Superior temporal gyrus (tissue), 1 donor: Measurements from ENCODE around the gene LOX.

Experiments used
- DNase-seq: peaks from one replicate; pipeline ENCODE4 v3.0.0-alpha.2; 2016; ENCODE audit errors: extremely low spot score

LOX gene

DNA sequence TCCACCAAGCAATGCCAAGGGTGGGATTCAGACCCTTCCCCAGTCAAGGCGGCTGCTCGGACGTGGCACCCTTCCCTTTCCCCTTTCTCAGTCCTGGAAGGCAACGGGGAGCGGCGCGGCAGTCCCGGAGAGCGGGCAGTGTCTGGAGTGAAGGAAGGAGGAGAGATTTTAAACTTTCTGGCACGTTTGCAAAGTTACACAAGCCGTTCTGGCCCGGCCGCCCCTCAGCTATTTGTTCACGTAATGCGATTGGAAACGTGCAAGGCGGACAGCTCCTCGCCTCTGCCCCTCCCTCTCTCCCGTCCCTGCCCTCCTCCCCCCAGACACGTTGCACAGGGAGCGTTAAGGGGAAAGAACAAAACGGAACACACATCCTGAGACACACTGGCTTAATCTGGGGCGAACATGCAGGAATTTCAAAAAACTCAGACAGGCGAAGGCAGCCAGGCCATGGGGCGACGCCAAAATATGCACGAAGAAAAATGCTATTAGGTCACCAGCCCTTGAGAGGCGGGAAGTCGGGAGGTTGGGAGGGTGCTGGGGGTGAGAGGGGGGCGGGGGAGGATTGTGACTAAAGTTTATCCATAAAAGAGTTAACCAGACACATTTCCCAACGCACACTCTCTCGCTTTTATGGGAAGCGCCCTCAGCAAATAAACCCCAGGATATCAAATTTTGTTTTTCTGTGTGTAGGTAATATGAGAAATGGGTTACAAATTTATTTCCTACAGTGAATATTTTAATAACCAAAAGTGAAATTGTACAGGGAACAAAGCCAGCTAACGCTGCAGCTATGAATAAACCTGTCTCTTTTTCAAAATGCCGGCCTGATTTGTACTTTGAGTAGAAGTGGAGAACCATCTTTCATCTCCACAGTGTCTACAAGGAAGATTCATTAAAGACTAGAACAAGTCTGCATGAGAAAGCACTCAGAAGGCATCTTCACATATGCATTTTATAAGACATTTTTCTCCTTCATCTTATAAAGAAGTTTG is at the start of gene LOX:
LOX (minus strand) TSS at position 144 of the 995 bp plus-strand sequence. CDS start 274 bp downstream, outside the sequence.
- no peak for DNase-seq

DNA sequence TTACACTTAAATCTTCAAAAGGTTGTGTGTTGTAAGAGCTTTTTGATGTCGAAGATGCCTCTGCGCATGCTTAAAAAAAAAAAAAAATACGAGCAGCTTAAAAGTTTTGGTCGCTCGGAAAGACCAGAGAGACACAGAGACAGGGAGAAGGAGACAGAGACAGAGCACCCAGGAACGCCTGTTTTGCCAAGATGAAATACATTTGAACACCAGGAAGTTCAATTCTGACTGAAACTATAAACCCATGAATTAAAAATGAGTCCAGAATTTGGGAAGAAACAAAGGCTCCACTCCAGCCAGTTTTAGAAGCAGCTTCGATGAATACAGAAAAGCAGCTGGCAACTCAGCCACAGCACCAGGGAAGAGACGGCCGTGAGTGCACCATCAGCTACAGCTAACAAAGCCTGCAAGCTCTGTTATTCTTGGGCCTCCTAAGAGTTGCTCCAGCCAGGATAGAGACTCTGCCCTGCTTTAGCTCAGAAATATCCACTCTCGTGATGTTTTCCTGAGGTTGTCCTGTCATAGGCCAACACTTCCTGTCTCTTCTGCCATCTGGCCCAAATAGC is 48.8 kb upstream of the LOX start:
- DNase-seq = peak; percentile 61

DNA sequence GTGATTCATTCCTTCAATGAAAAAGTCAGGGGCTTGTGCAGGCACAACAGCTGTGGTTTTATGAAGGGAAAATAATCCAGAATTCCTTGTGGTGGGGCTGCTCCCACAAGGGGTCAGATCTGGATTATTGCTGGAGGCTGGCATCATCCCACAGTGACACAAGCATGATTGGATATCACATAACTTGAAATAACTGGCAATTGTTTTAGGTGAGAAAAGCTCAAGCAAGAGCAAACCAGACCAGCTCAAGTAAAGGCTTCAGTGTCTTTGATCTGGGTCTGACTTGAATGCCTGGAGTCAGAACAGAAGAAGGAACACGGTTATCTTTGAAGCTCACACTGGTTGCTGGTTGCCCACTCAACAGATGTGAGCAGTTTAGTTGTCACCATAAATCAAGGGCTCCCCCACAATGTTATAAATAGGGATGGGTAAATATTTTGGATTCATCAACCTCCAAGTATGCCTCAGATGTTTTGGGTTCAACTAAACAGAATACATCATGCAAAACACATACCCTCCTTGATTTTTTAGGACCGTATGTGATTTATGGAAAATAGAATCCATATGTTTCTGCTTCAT is 48.2 kb upstream of the LOX start:
- DNase-seq = no peak

DNA sequence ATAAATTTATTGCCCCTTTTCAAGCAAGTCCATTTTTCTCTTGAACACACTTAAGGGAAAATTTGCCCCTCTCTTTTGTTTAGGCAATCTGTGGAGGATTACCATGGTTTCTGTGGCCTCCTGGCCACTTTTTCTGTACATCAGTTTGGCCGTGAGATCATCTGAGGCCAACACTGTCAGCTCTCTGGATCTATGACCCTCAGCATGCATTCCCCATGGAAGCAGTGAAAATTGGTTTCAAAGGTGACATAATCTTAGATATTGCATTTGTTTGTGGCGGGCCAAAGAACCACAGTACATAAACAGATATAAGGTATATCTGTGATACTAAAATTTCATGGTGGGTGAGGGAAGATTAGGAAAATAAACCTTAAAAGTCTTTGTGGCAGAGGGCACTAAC is 46.7 kb upstream of the LOX start:
- no peak for DNase-seq

- no peak for DNase-seq
Observed at GRCh38 chr5:122121479-122122465, 43.7 kb upstream of the LOX start.

- no peak for DNase-seq
Observed at GRCh38 chr5:122120957-122121356, 42.9 kb upstream of the LOX start.

- DNase-seq = no peak
Observed at GRCh38 chr5:122120493-122120892, 42.4 kb upstream of the LOX start.

DNA sequence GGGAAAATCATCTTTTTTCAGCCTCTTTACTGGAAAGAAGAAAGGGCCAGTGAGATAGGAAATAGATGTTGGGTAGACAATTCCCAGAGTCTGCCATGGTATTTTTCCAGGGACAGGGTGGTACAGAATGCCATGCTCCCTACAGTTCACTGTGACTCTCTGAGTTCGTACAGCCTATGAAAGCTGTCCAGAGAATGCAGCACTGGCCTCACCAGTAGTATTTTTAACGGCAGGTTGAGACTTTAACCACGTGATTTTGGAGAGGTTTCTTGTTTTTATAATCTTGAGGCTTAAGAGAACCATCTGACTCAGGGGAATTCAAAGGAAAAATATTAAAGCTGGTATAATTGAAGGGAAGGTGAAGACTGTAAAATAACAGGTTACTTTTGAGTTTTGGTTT is 41.1 kb upstream of the LOX start:
- no peak for DNase-seq

DNA sequence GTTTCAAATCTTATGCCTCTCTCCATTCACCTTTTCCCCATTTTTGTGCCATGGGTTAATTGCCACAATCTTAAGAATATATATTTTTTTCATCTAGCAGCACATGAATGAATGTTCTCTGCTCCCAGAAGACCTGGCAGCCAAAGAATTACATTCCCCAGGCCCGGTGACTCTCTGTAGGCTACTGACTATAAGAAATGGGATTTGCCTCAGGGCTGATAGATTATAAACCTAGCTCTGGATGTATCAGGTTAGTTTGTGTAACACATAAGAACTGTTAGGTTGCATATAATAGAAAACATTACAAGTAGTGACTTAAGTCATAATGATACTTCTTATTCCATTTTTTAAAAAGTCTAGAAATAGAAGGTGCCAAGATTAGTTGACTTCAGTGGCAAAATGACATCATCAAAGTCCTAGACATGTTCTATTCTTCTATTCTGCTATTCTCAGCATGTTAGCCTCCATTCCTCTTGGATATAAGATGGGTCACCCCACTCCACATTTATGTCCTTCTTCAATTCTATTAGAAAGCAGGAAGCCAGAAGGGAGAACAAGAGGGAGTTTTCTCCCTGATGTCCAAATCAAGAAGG is 40.4 kb upstream of the LOX start:
- DNase-seq = no peak

DNA sequence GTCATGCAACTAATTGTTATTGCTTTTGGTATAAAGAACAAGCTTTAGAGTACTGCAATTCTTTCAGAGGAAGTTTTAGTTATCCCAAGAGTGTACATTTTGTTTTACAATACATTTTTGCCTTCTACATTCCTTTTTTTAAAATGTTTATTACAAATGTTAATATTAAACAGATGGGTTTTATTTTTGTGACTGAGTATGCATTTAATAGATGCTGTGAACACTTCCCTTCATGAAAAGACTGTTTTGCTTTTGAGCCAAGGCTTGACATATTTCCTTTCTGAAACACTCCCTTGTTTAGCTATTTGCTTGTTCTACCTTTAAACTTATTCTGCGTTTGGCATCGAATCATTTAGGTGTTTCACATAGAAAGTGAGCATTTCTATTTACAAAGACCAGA is 36.4 kb upstream of the LOX start:
- no peak for DNase-seq

- DNase-seq = no peak
Observed at GRCh38 chr5:122112733-122113558, 34.9 kb upstream of the LOX start.

DNA sequence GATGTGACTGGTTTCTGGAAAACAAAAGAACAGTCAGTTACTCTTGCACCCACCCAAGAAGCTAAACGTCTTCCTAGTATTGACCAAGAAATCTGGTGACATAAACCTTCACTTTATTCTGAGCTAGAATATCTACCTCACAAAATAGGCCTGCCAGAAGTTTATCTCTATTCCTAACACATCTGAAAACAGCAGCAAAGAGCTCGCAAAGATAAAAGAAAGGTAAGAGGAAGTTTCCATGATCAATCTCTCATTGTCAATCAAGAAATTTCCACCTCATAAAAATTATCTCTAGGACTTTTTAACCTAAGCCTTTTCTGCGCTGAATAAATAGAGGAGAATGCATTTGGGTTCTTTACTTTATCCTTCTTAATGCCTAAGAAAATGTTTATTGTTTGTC is 34.0 kb upstream of the LOX start:
- DNase-seq = no peak

- DNase-seq = no peak
Observed at GRCh38 chr5:122111460-122111859, 33.4 kb upstream of the LOX start.

DNA sequence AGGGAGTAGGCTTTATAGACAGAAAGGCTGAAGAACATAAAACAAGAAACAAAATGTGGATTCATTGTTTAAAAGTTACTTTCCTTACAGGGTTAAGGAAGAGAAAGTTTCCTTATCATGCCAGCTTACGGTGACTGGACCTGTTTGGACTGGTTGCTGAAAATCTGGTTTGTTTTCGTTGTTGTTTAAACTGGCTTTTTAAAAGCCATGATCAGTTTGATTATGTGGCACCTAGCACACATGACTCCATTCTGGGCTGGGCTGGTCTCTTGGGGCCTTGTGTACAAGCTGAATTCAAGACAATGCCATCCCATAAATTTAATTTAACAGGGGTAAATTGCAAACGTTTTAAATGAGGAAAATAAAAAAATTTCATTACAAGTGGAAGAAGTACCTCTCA is 32.9 kb upstream of the LOX start:
- DNase-seq = no peak

- no peak for DNase-seq
Observed at GRCh38 chr5:122107016-122107415, 29.0 kb upstream of the LOX start.

GRCh38 chr5:122105909-122106308 is 27.9 kb upstream of the LOX start:
- no peak for DNase-seq

- no peak for DNase-seq
Observed at GRCh38 chr5:122102825-122103224, 24.8 kb upstream of the LOX start.

GRCh38 chr5:122101636-122102285 is 23.7 kb upstream of the LOX start:
- DNase-seq = peak; percentile 78

- DNase-seq = no peak
Observed at GRCh38 chr5:122099060-122099790, 21.2 kb upstream of the LOX start.
